ENCODE results near the gene PGAM2.
A peak's percentile ranks its signal among the peaks of the same experiment; 100 is the strongest.

The PGAM2 gene

DNA sequence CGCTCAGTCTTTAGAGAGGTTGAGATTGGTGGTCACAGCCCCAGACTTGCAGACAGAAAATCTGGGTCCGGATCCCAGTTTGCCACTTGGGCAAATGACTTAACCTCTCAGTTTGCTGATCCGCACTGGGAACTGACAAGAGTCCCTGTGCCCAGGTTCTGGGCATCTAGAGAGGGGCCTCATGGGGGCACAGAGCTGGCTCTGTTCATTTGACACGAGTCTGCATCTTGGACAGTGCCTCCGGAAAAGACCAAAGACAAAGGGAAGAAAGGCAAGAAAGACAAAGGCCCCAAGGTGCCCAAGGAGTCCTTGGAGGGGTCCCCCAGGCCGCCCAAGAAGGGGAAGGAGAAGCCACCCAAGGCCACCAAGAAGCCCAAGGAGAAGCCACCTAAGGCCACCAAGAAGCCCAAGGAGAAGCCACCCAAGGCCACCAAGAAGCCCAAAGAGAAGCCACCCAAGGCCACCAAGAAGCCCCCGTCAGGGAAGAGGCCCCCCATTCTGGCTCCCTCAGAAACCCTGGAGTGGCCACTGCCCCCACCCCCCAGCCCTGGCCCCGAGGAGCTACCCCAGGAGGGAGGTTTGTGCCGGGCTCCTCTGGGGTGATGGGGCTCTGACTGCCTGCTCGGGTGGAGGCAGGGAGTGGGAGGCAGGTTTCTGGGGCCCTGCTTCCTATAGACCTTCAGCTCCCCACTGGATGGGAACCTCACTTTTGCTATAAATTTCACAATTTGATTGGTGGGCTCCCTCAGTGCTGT lies 41.1 kb upstream of the PGAM2 start:
- no peak for DNase-seq (ENCODE audit: low read depth, low spot score)
- peak overlapping the region; percentile 60 for H3K4me3 ChIP-seq (ENCODE audit: low read depth, low read length)
- TF ChIP-seq, protein P1, sequence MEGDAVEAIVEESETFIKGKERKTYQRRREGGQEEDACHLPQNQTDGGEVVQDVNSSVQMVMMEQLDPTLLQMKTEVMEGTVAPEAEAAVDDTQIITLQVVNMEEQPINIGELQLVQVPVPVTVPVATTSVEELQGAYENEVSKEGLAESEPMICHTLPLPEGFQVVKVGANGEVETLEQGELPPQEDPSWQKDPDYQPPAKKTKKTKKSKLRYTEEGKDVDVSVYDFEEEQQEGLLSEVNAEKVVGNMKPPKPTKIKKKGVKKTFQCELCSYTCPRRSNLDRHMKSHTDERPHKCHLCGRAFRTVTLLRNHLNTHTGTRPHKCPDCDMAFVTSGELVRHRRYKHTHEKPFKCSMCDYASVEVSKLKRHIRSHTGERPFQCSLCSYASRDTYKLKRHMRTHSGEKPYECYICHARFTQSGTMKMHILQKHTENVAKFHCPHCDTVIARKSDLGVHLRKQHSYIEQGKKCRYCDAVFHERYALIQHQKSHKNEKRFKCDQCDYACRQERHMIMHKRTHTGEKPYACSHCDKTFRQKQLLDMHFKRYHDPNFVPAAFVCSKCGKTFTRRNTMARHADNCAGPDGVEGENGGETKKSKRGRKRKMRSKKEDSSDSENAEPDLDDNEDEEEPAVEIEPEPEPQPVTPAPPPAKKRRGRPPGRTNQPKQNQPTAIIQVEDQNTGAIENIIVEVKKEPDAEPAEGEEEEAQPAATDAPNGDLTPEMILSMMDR (IDR thresholded peaks at IDR 0.05; ENCODE audit: low read depth, low read length): no peak
- in situ Hi-C loops (cut with HindIII; ENCODE audit: low sequenced_read_pairs): no loop called here

DNA sequence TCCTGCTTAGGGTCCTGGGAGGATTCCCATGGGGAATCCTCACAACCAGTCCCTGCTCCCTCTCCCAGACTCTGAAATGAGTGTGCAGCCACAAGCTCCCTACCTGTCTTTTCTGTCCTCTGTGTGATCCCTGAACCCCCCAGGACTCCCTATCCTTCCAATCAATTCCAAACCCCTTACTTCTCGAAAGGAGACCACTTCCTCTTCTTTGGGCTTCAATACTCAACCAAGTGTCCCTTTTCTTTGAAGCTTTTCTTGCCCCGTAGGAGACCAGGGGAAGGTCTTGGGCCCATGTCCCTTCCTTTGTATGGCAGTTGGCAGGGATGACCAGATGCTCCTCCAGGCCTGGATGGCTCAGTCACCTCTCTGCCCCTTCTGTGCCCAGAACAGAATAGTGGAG lies 40.5 kb upstream of the PGAM2 start:
- in situ Hi-C loops (cut with HindIII; ENCODE audit: low sequenced_read_pairs): no loop called here
- peak overlapping the region; percentile 60 for H3K4me3 ChIP-seq (ENCODE audit: low read depth, low read length)
- no peak for DNase-seq (ENCODE audit: low read depth, low spot score)
- TF ChIP-seq, protein P1 (IDR thresholded peaks at IDR 0.05; ENCODE audit: low read depth, low read length): no peak

DNA sequence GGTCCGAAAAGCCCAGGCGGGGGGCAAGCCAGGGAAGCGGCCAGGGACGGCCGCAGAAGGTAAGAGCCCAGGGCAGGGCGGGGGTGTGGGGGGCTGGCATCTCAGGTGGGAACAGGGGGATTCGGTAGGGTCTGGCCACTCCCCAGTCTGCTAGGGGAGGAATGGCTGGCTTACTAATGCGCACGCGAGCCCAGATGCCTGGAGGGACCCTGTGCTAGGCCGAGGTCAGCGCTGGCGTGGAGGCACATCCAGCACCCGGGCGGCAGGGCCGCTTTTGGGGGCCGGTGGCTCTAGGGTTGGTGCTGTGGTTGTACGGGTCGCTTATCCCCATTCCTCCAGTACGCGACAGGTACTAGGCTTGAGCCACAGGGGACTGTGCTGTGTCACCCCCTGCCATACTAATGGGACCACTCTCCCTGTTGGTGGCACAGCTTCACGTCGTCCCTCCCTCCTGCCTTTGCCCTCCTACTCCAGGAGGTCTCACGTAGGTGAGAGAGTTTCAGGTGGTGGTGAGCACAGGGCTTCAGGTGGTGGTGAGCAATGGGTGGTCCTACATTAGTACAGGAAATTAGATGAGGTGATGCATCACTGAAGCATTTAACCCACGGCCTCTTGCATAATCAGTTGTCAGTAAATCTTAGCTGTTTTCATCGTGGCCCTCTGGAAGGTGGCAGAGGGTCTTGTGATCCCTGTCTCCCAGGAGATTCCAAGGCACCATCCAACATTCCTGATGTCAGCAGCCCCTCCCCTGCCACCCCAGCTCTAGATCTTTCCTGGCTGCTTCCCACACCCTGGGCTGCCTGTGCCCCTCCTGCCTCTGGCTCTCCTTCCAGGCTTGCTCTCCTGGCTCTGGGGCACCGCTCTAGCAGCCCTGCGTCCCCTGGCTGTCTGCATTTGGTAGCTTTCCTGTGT lies 39.7 kb upstream of the PGAM2 start:
- TF ChIP-seq, protein P1 (IDR thresholded peaks at IDR 0.05; ENCODE audit: low read depth, low read length): no peak
- H3K4me3 ChIP-seq (ENCODE audit: low read depth, low read length): peak overlapping the region; percentile 60
- in situ Hi-C loops (cut with HindIII; ENCODE audit: low sequenced_read_pairs): no loop called here
- DNase-seq (ENCODE audit: low read depth, low spot score): peak; percentile 54

DNA sequence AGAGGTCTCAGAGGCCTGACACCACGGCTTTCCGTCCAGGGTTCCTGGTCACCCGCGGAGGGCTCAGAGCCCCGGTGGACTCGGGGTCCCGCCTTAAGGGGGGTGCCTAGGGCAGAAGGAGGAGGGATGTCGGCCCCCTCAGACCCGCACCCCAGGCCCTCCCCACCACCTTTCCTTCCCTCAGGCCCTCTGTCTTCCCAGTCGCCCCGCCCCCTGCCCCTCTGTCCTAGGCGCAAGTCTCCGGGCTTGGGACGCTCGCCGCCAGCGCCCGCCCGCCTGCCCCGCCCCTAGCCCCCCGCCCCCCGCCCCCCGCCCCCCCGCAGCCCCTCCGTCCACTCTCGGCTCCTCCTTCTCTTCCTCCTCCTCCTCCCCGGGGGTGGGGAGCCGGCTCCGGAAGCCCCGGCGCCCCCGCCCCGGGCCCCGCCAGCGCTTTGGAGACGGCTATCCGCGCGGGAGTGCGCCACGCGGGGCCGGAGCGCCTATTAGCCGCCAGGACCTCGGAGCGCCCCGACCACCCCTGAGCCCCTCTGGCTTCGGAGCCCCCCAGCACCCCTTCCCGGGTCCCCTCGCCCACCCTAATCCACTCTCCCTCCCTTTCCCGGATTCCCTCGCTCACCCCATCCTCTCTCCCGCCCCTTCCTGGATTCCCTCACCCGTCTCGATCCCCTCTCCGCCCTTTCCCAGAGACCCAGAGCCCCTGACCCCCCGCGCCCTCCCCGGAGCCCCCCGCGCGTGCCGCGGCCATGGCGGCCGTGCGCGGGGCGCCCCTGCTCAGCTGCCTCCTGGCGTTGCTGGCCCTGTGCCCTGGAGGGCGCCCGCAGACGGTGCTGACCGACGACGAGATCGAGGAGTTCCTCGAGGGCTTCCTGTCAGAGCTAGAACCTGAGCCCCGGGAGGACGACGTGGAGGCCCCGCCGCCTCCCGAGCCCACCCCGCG lies 38.8 kb upstream of the PGAM2 start, which contains the start of gene AEBP1:
Gene AEBP1 (plus strand): TSS at position 423 of the 937 bp plus-strand sequence. CDS start 321 bp downstream, at position 744.
- peak within 1 kb of the TSS; percentile 60 for H3K4me3 ChIP-seq (ENCODE audit: low read depth, low read length)
- DNase-seq (ENCODE audit: low read depth, low spot score): peak; percentile 30
- in situ Hi-C loops (cut with HindIII; ENCODE audit: low sequenced_read_pairs): no loop called here

DNA sequence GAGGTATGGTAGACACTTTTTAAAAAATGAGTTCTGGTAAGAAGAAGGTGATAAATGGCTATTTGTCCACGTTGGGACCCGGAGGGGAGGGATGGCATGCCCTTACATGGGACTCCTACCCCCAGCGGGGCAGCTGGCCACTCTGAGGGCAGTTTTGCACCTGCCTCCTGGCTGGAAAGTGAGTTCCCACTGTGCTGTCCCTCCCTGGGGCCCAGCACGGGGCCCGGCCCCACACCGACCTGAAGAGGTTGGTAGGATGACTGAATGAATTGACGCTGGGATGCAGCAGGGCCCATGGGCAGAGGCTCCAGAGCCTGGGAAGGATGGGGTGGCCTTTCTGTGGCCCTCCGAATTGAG lies 38.2 kb upstream of the PGAM2 start:
- H3K4me3 ChIP-seq (ENCODE audit: low read depth, low read length): no peak overlapping the region
- DNase-seq (ENCODE audit: low read depth, low spot score): no peak
- TF ChIP-seq, protein P1 (IDR thresholded peaks at IDR 0.05; ENCODE audit: low read depth, low read length): no peak
- in situ Hi-C loops (cut with HindIII; ENCODE audit: low sequenced_read_pairs): no loop called here

More for the DNA sequence above, 38.8 kb upstream of the PGAM2 start, which contains the start of gene AEBP1:
- TF ChIP-seq, protein P1 (IDR thresholded peaks at IDR 0.05; ENCODE audit: low read depth, low read length): no peak
